ENCODE measurements around the gene TRIP11. TPM values are rescaled to one million over a fixed set of nuclear protein-coding genes. Genes with fewer than 3 reads are reported as not detected.

Gene TRIP11
- total and polyA plus RNA-seq, 5 donors from 2014 or later: 39.8 to 55.9 (median 43.9) TPM

- H3K4me3 Mint-ChIP-seq: peak overlapping the region; percentile 2 to 86 (median 59)
- Histone ChIP-seq H3K4me3 (ENCODE audit: low read depth, low read length) (peak overlapping the region; percentile 17), H3K36me3 (ENCODE audit: control insufficient read depth, insufficient read depth, low read length) (peaks cover 32% of the 10 kb centered on the region), H3K27me3 (ENCODE audit: control insufficient read depth, insufficient read depth, low read length) (no peaks in the 10 kb centered on the region), H3K9me3 (ENCODE audit: control insufficient read depth in 2 of 2, low read length in 2 of 2) (no peaks in the 10 kb centered on the region), H3K4me1 (ENCODE audit: control insufficient read depth, insufficient read depth, low read length, poor library complexity, severe bottlenecking) (peaks cover 23% of the 10 kb centered on the region), H3K27ac (ENCODE audit: insufficient read depth, low read length, poor library complexity, severe bottlenecking) (peak overlapping the region; percentile 41)
- peaks cover 0 to 1% (median 0%) of the 10 kb centered on the region in 7 donors for H3K9me3 Mint-ChIP-seq
- DNase-seq: peak; percentile 36 to 83 (median 73)
- H3K27me3 Mint-ChIP-seq: no peaks in the 10 kb centered on the region
- peak overlapping the region; percentile 88 to 97 (median 92) for H3K27ac Mint-ChIP-seq
- H3K4me1 Mint-ChIP-seq: peaks cover 5 to 25% (median 20%) of the 10 kb centered on the region in 4 donors
- H3K36me3 Mint-ChIP-seq: peaks cover 20% of the 10 kb centered on the region
- peak; percentile 96 to 99 for ATAC-seq (ENCODE audit: low read depth in 2 of 2)
These were observed 71.6 kb downstream of the TRIP11 start for GRCh38 chr14:91968280-91968679.

GRCh38 chr14:91964724-91965123, 75.1 kb downstream of the TRIP11 start:
- peak overlapping the region in 1 of 3 donors; percentile 5 for H3K27ac Mint-ChIP-seq
- H3K27me3 Mint-ChIP-seq: no peaks in the 10 kb centered on the region
- DNase-seq: no peak

GRCh38 chr14:91964011-91964410, 75.8 kb downstream of the TRIP11 start:
- no peak for DNase-seq
- Mint-ChIP-seq H3K4me1 (peaks cover 5 to 17% (median 13%) of the 10 kb centered on the region in 4 donors), H3K27ac (peak overlapping the region in 1 of 3 donors; percentile 74), H3K27me3 (no peaks in the 10 kb centered on the region), H3K9me3 (peaks cover 0 to 1% (median 0%) of the 10 kb centered on the region in 7 donors), H3K4me3 (no peak overlapping the region), H3K36me3 (peaks cover 7% of the 10 kb centered on the region)
- Histone ChIP-seq H3K4me1 (ENCODE audit: control insufficient read depth, insufficient read depth, low read length, poor library complexity, severe bottlenecking) (peaks cover 16% of the 10 kb centered on the region), H3K4me3 (ENCODE audit: low read depth, low read length) (no peak overlapping the region), H3K27me3 (ENCODE audit: control insufficient read depth, insufficient read depth, low read length) (no peaks in the 10 kb centered on the region), H3K9me3 (ENCODE audit: control insufficient read depth in 2 of 2, low read length in 2 of 2) (no peaks in the 10 kb centered on the region), H3K27ac (ENCODE audit: insufficient read depth, low read length, poor library complexity, severe bottlenecking) (no peak overlapping the region), H3K36me3 (ENCODE audit: control insufficient read depth, insufficient read depth, low read length) (peaks cover 5% of the 10 kb centered on the region)
- ATAC-seq (ENCODE audit: low read depth in 2 of 2): no peak

More at GRCh38 chr14:91964724-91965123, 75.1 kb downstream of the TRIP11 start:
- Mint-ChIP-seq H3K4me1 (peaks cover 5 to 22% (median 19%) of the 10 kb centered on the region in 4 donors), H3K4me3 (no peak overlapping the region), H3K36me3 (peaks cover 10% of the 10 kb centered on the region), H3K9me3 (peaks cover 0 to 1% (median 0%) of the 10 kb centered on the region in 7 donors)
- Histone ChIP-seq H3K4me3 (ENCODE audit: low read depth, low read length) (no peak overlapping the region), H3K4me1 (ENCODE audit: control insufficient read depth, insufficient read depth, low read length, poor library complexity, severe bottlenecking) (peaks cover 23% of the 10 kb centered on the region), H3K36me3 (ENCODE audit: control insufficient read depth, insufficient read depth, low read length) (peaks cover 12% of the 10 kb centered on the region), H3K27me3 (ENCODE audit: control insufficient read depth, insufficient read depth, low read length) (no peaks in the 10 kb centered on the region), H3K9me3 (ENCODE audit: control insufficient read depth in 2 of 2, low read length in 2 of 2) (no peaks in the 10 kb centered on the region), H3K27ac (ENCODE audit: insufficient read depth, low read length, poor library complexity, severe bottlenecking) (no peak overlapping the region)
- ATAC-seq (ENCODE audit: low read depth in 2 of 2): no peak

- no peaks in the 10 kb centered on the region for H3K27me3 Mint-ChIP-seq
- peaks cover 1% of the 10 kb centered on the region for H3K36me3 Mint-ChIP-seq
- H3K27me3 ChIP-seq (ENCODE audit: control insufficient read depth, insufficient read depth, low read length): no peaks in the 10 kb centered on the region
- no peak for DNase-seq
- no peaks in the 10 kb centered on the region for H3K9me3 ChIP-seq (ENCODE audit: control insufficient read depth in 2 of 2, low read length in 2 of 2)
- no peaks in the 10 kb centered on the region for H3K36me3 ChIP-seq (ENCODE audit: control insufficient read depth, insufficient read depth, low read length)
- H3K4me3 ChIP-seq (ENCODE audit: low read depth, low read length): no peak overlapping the region
- no peak for ATAC-seq (ENCODE audit: low read depth in 2 of 2)
- H3K4me1 Mint-ChIP-seq: peaks cover 3 to 11% (median 8%) of the 10 kb centered on the region in 4 donors
- H3K4me1 ChIP-seq (ENCODE audit: control insufficient read depth, insufficient read depth, low read length, poor library complexity, severe bottlenecking): peaks cover 11% of the 10 kb centered on the region
- no peaks in the 10 kb centered on the region for H3K9me3 Mint-ChIP-seq
- no peak overlapping the region for H3K27ac Mint-ChIP-seq
- H3K4me3 Mint-ChIP-seq: no peak overlapping the region
- no peak overlapping the region for H3K27ac ChIP-seq (ENCODE audit: insufficient read depth, low read length, poor library complexity, severe bottlenecking)
These were observed 76.4 kb downstream of the TRIP11 start for GRCh38 chr14:91963465-91963864.

- no peaks in the 10 kb centered on the region for H3K36me3 Mint-ChIP-seq
- H3K4me3 Mint-ChIP-seq: no peak overlapping the region
- DNase-seq: no peak
These were observed 78.3 kb downstream of the TRIP11 start for GRCh38 chr14:91961297-91962220.

DNA sequence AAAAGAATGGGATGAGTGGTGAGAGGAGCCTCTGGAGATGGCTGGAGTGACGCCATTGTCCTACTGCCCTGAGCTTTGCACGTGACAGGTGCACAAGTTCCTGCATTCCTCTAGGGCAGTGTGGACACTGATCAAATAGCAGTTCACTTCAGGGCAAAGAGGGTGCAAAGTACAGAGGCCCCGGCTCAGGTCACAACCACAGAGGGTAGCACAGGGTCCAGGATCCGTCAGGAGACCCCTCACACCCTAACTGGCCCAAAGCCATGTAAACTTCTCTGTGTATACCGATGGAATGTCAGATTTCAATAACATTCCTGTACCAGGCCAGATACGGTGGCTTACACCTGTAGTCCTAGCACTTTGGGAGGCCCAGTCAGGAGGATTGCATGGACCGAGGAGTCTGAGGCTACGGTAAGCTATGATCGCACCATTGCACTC, 82.0 kb downstream of the TRIP11 start:
- H3K27me3 Mint-ChIP-seq: peaks cover 13% of the 10 kb centered on the region
- Histone ChIP-seq H3K4me1 (ENCODE audit: control insufficient read depth, insufficient read depth, low read length, poor library complexity, severe bottlenecking) (no peaks in the 10 kb centered on the region), H3K36me3 (ENCODE audit: control insufficient read depth, insufficient read depth, low read length) (no peaks in the 10 kb centered on the region), H3K4me3 (ENCODE audit: low read depth, low read length) (no peak overlapping the region), H3K9me3 (ENCODE audit: control insufficient read depth in 2 of 2, low read length in 2 of 2) (no peaks in the 10 kb centered on the region), H3K27me3 (ENCODE audit: control insufficient read depth, insufficient read depth, low read length) (no peaks in the 10 kb centered on the region), H3K27ac (ENCODE audit: insufficient read depth, low read length, poor library complexity, severe bottlenecking) (no peak overlapping the region)
- no peaks in the 10 kb centered on the region for H3K36me3 Mint-ChIP-seq
- no peak overlapping the region for H3K4me3 Mint-ChIP-seq
- no peaks in the 10 kb centered on the region for H3K9me3 Mint-ChIP-seq
- no peak for DNase-seq
- H3K27ac Mint-ChIP-seq: no peak overlapping the region
- H3K4me1 Mint-ChIP-seq: no peaks in the 10 kb centered on the region
- ATAC-seq (ENCODE audit: low read depth in 2 of 2): no peak

More at GRCh38 chr14:91961297-91962220, 78.3 kb downstream of the TRIP11 start:
- H3K4me1 Mint-ChIP-seq: no peaks in the 10 kb centered on the region
- H3K27ac Mint-ChIP-seq: no peak overlapping the region
- no peaks in the 10 kb centered on the region for H3K9me3 Mint-ChIP-seq
- no peaks in the 10 kb centered on the region for H3K27me3 ChIP-seq (ENCODE audit: control insufficient read depth, insufficient read depth, low read length)
- ATAC-seq (ENCODE audit: low read depth in 2 of 2): no peak
- no peaks in the 10 kb centered on the region for H3K4me1 ChIP-seq (ENCODE audit: control insufficient read depth, insufficient read depth, low read length, poor library complexity, severe bottlenecking)
- no peak overlapping the region for H3K4me3 ChIP-seq (ENCODE audit: low read depth, low read length)
- no peaks in the 10 kb centered on the region for H3K9me3 ChIP-seq (ENCODE audit: control insufficient read depth in 2 of 2, low read length in 2 of 2)
- no peak overlapping the region for H3K27ac ChIP-seq (ENCODE audit: insufficient read depth, low read length, poor library complexity, severe bottlenecking)
- peaks cover 9% of the 10 kb centered on the region for H3K27me3 Mint-ChIP-seq
- no peaks in the 10 kb centered on the region for H3K36me3 ChIP-seq (ENCODE audit: control insufficient read depth, insufficient read depth, low read length)

- ATAC-seq (ENCODE audit: low read depth in 2 of 2) (no peak), DNase-seq (no peak)
- H3K9me3 Mint-ChIP-seq: no peaks in the 10 kb centered on the region
- Histone ChIP-seq H3K36me3 (ENCODE audit: control insufficient read depth, insufficient read depth, low read length) (no peaks in the 10 kb centered on the region), H3K27ac (ENCODE audit: insufficient read depth, low read length, poor library complexity, severe bottlenecking) (no peak overlapping the region), H3K27me3 (ENCODE audit: control insufficient read depth, insufficient read depth, low read length) (no peaks in the 10 kb centered on the region), H3K4me3 (ENCODE audit: low read depth, low read length) (no peak overlapping the region), H3K4me1 (ENCODE audit: control insufficient read depth, insufficient read depth, low read length, poor library complexity, severe bottlenecking) (no peaks in the 10 kb centered on the region), H3K9me3 (ENCODE audit: control insufficient read depth in 2 of 2, low read length in 2 of 2) (no peaks in the 10 kb centered on the region)
- no peak overlapping the region for H3K4me3 Mint-ChIP-seq
- H3K27ac Mint-ChIP-seq: no peak overlapping the region
- peaks cover 17% of the 10 kb centered on the region for H3K27me3 Mint-ChIP-seq
- no peaks in the 10 kb centered on the region for H3K4me1 Mint-ChIP-seq
- H3K36me3 Mint-ChIP-seq: no peaks in the 10 kb centered on the region
These were observed 83.2 kb downstream of the TRIP11 start for GRCh38 chr14:91956616-91957015.
